ENCODE data around the gene CAV3. TPM values are rescaled to one million over a fixed set of nuclear protein-coding genes. Genes with fewer than 3 reads are reported as not detected.

Gene CAV3
- total and polyA plus RNA-seq, 2 experiments from 2014 or later = not detected

DNA sequence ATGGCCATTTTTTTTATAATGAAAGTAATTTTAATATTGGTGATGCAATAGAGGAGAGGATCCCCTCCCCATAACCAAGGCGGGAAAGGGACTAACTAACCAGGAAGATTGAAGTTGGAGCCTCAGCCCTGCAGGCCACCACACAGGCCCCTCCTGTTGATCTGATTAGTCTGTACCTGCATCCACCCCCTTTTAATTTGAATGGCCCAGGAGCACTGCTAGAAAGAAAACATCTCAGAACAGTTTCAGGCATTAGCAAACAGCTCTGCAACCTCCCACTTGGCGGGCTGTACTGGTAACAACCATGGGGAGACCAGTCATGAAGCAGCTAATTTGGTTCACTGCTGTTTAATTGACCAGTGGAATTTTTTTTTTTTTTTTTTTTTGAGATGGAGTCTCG, 10.3 kb downstream of the CAV3 start:
- Mint-ChIP-seq H3K9me3 (no peaks in the 10 kb centered on the region), H3K4me3 (no peak overlapping the region), H3K27me3 (ENCODE audit: insufficient read depth, low read depth, poor library complexity) (peaks cover 16% of the 10 kb centered on the region), H3K27ac (no peak overlapping the region), H3K4me1 (peaks cover 31% of the 10 kb centered on the region), H3K36me3 (ENCODE audit: low read depth) (no peaks in the 10 kb centered on the region)
- no peak overlapping the region for H3K27ac ChIP-seq (ENCODE audit: low read depth)
- TF ChIP-seq EZH2 (IDR thresholded peaks at IDR 0.05; ENCODE audit: low read depth, unreplicated experiment) = no peak
- no peak for TF ChIP-seq NANOG (IDR thresholded peaks at IDR 0.05; ENCODE audit: borderline replicate concordance)
- no peak for TF ChIP-seq CREB1 (CRISPR knock-in tag; IDR thresholded peaks at IDR 0.05; ENCODE audit: low read depth)
- no peak for TF ChIP-seq ZNF114 (CRISPR knock-in tag; IDR thresholded peaks at IDR 0.05)
- no peak for TF ChIP-seq POLR2AphosphoS5 (IDR thresholded peaks at IDR 0.05; ENCODE audit: low read depth)
- no peak for TF ChIP-seq EZH2phosphoT487 (IDR thresholded peaks at IDR 0.05; ENCODE audit: unreplicated experiment)
- TF ChIP-seq, protein P1, sequence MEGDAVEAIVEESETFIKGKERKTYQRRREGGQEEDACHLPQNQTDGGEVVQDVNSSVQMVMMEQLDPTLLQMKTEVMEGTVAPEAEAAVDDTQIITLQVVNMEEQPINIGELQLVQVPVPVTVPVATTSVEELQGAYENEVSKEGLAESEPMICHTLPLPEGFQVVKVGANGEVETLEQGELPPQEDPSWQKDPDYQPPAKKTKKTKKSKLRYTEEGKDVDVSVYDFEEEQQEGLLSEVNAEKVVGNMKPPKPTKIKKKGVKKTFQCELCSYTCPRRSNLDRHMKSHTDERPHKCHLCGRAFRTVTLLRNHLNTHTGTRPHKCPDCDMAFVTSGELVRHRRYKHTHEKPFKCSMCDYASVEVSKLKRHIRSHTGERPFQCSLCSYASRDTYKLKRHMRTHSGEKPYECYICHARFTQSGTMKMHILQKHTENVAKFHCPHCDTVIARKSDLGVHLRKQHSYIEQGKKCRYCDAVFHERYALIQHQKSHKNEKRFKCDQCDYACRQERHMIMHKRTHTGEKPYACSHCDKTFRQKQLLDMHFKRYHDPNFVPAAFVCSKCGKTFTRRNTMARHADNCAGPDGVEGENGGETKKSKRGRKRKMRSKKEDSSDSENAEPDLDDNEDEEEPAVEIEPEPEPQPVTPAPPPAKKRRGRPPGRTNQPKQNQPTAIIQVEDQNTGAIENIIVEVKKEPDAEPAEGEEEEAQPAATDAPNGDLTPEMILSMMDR (conservative IDR thresholded peaks at IDR 0.05; ENCODE audit: low read depth in 2 of 2) = no peak
- TF ChIP-seq, protein P2, sequence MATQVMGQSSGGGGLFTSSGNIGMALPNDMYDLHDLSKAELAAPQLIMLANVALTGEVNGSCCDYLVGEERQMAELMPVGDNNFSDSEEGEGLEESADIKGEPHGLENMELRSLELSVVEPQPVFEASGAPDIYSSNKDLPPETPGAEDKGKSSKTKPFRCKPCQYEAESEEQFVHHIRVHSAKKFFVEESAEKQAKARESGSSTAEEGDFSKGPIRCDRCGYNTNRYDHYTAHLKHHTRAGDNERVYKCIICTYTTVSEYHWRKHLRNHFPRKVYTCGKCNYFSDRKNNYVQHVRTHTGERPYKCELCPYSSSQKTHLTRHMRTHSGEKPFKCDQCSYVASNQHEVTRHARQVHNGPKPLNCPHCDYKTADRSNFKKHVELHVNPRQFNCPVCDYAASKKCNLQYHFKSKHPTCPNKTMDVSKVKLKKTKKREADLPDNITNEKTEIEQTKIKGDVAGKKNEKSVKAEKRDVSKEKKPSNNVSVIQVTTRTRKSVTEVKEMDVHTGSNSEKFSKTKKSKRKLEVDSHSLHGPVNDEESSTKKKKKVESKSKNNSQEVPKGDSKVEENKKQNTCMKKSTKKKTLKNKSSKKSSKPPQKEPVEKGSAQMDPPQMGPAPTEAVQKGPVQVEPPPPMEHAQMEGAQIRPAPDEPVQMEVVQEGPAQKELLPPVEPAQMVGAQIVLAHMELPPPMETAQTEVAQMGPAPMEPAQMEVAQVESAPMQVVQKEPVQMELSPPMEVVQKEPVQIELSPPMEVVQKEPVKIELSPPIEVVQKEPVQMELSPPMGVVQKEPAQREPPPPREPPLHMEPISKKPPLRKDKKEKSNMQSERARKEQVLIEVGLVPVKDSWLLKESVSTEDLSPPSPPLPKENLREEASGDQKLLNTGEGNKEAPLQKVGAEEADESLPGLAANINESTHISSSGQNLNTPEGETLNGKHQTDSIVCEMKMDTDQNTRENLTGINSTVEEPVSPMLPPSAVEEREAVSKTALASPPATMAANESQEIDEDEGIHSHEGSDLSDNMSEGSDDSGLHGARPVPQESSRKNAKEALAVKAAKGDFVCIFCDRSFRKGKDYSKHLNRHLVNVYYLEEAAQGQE (IDR thresholded peaks at IDR 0.05; ENCODE audit: unreplicated experiment) = no peak
- TF ChIP-seq, protein P3, sequence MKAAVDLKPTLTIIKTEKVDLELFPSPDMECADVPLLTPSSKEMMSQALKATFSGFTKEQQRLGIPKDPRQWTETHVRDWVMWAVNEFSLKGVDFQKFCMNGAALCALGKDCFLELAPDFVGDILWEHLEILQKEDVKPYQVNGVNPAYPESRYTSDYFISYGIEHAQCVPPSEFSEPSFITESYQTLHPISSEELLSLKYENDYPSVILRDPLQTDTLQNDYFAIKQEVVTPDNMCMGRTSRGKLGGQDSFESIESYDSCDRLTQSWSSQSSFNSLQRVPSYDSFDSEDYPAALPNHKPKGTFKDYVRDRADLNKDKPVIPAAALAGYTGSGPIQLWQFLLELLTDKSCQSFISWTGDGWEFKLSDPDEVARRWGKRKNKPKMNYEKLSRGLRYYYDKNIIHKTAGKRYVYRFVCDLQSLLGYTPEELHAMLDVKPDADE (IDR thresholded peaks at IDR 0.05) = no peak
- TF ChIP-seq JUNB (IDR thresholded peaks at IDR 0.05; ENCODE audit: unreplicated experiment) = no peak
- no peak for TF ChIP-seq ZNF331 (CRISPR knock-in tag; IDR thresholded peaks at IDR 0.05; ENCODE audit: low read depth)
- TF ChIP-seq STAT1 (IDR thresholded peaks at IDR 0.05; ENCODE audit: unreplicated experiment) = no peak
- TF ChIP-seq, protein P4, sequence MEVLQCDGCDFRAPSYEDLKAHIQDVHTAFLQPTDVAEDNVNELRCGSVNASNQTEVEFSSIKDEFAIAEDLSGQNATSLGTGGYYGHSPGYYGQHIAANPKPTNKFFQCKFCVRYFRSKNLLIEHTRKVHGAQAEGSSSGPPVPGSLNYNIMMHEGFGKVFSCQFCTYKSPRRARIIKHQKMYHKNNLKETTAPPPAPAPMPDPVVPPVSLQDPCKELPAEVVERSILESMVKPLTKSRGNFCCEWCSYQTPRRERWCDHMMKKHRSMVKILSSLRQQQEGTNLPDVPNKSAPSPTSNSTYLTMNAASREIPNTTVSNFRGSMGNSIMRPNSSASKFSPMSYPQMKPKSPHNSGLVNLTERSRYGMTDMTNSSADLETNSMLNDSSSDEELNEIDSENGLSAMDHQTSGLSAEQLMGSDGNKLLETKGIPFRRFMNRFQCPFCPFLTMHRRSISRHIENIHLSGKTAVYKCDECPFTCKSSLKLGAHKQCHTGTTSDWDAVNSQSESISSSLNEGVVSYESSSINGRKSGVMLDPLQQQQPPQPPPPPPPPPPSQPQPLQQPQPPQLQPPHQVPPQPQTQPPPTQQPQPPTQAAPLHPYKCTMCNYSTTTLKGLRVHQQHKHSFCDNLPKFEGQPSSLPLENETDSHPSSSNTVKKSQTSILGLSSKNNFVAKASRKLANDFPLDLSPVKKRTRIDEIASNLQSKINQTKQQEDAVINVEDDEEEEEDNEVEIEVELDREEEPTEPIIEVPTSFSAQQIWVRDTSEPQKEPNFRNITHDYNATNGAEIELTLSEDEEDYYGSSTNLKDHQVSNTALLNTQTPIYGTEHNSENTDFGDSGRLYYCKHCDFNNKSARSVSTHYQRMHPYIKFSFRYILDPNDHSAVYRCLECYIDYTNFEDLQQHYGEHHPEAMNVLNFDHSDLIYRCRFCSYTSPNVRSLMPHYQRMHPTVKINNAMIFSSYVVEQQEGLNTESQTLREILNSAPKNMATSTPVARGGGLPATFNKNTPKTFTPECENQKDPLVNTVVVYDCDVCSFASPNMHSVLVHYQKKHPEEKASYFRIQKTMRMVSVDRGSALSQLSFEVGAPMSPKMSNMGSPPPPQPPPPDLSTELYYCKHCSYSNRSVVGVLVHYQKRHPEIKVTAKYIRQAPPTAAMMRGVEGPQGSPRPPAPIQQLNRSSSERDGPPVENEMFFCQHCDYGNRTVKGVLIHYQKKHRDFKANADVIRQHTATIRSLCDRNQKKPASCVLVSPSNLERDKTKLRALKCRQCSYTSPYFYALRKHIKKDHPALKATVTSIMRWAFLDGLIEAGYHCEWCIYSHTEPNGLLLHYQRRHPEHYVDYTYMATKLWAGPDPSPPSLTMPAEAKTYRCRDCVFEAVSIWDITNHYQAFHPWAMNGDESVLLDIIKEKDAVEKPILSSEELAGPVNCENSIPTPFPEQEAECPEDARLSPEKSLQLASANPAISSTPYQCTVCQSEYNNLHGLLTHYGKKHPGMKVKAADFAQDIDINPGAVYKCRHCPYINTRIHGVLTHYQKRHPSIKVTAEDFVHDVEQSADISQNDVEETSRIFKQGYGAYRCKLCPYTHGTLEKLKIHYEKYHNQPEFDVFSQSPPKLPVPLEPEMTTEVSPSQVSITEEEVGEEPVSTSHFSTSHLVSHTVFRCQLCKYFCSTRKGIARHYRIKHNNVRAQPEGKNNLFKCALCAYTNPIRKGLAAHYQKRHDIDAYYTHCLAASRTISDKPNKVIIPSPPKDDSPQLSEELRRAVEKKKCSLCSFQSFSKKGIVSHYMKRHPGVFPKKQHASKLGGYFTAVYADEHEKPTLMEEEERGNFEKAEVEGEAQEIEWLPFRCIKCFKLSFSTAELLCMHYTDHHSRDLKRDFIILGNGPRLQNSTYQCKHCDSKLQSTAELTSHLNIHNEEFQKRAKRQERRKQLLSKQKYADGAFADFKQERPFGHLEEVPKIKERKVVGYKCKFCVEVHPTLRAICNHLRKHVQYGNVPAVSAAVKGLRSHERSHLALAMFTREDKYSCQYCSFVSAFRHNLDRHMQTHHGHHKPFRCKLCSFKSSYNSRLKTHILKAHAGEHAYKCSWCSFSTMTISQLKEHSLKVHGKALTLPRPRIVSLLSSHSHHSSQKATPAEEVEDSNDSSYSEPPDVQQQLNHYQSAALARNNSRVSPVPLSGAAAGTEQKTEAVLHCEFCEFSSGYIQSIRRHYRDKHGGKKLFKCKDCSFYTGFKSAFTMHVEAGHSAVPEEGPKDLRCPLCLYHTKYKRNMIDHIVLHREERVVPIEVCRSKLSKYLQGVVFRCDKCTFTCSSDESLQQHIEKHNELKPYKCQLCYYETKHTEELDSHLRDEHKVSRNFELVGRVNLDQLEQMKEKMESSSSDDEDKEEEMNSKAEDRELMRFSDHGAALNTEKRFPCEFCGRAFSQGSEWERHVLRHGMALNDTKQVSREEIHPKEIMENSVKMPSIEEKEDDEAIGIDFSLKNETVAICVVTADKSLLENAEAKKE (CRISPR knock-in tag; IDR thresholded peaks at IDR 0.05) = no peak
- H3K4me2 ChIP-seq = no peak overlapping the region
- no peak overlapping the region for H2AFZ ChIP-seq
- H3K27me3 ChIP-seq (ENCODE audit: insufficient read depth) = no peaks in the 10 kb centered on the region
- no peaks in the 10 kb centered on the region for H3K79me2 ChIP-seq (replicated peaks; ENCODE audit: insufficient read depth)
- H4K20me1 ChIP-seq (replicated peaks; ENCODE audit: insufficient read depth) = no peaks in the 10 kb centered on the region
- no peaks in the 10 kb centered on the region for H3K36me3 ChIP-seq (ENCODE audit: insufficient read depth)
- DNase-seq (ENCODE audit: low spot score) (no peak), ATAC-seq (peak; percentile 11; the same call in 2 of the 3 replicates)
- H3K4me1 ChIP-seq (ENCODE audit: insufficient read depth) = peaks cover 25% of the 10 kb centered on the region
- no peak overlapping the region for H3K4me3 ChIP-seq
- H3F3A ChIP-seq (replicated peaks; ENCODE audit: low read depth) = no peaks in the 10 kb centered on the region
- no peaks in the 10 kb centered on the region for H3K9me2 ChIP-seq (ENCODE audit: insufficient read depth)

All from GM23338 (cell line).